K562 (cell line): ENCODE results near the gene PPP1R9A. TPM values are rescaled to one million over a fixed set of nuclear protein-coding genes. Genes with fewer than 3 reads are reported as not detected.

Source experiments
- ATAC-seq: fragments of 200-7000 bp; cut with Tn5 transposase; 3 replicates; pipeline ENCODE4 v1.9.1; 2020; ENCODE audit warnings: moderate library complexity
- BruUV-seq: library from RNA; stranded (reverse); fragments of 400-500 nt; replicated peaks from 2 replicates; lab custom pipeline; 2021; lab: Mats Ljungman, UMichigan
- CTCF ChIA-PET: fragments of 300-600 bp; formaldehyde crosslinking; extraction: SDS; loops from one replicate; lab custom pipeline; 2021; ENCODE audit warnings: low intra/inter-chr PET ratio; lab: Yijun Ruan, JAX
- POLR2A ChIA-PET: fragments of 300-600, 350-650 bp; sonication (Branson Sonifier 250); formaldehyde crosslinking; extraction: SDS; loops from one replicate; lab custom pipeline; 2021; ENCODE audit warnings: antibody characterized with exemption, inconsistent platforms; lab: Yijun Ruan, JAX
- DNase-seq, 4 experiments: peaks; one replicate each; pipeline versions ENCODE4 v3.0.0 to v3.0.0-alpha.2; 2011 to 2018; ENCODE audit warnings: low spot score in 3 of 4, mixed read lengths in 3 of 4; ENCODE audit errors: extremely low read depth in 1 of 4
- FAIRE-seq: peaks from 2 replicates; lab custom pipeline; 2011; peaks lifted over from hg19 to GRCh38; lab: Jason Lieb, UNC
- H2AFZ ChIP-seq: 2 replicates; pipeline ENCODE4 v1.6.0; 2011; ENCODE audit warnings: low read depth, low read length, control low read depth, inconsistent platforms
- H3K27ac ChIP-seq: fragments of 200-600 bp; 3 replicates; pipeline ENCODE4 v1.8.0; 2011; ENCODE audit warnings: low read depth, mild to moderate bottlenecking, control low read depth, inconsistent platforms, low read length, moderate library complexity, mixed read lengths; ENCODE audit errors: extremely low read depth
- H3K27me3 ChIP-seq, 2 experiments: fragments of 300-600 bp in 1 of 2; 2 replicates in 1 of 2; 3 replicates in 1 of 2; pipeline versions ENCODE4 v1.6.0 to v1.8.0; 2011; ENCODE audit warnings: inconsistent platforms in 2 of 2, low read length in 2 of 2, mild to moderate bottlenecking in 1 of 2, mixed read lengths in 1 of 2, moderate library complexity in 1 of 2; ENCODE audit not compliant: control insufficient read depth in 2 of 2, insufficient read depth in 2 of 2
- H3K36me3 ChIP-seq: fragments of 300-600 bp; 3 replicates; pipeline ENCODE4 v1.8.0; 2011; ENCODE audit warnings: mild to moderate bottlenecking, low read length, inconsistent platforms; ENCODE audit not compliant: control insufficient read depth, insufficient read depth
- H3K4me1 ChIP-seq, 2 experiments: fragments of 200-600 bp in 1 of 2; replicated peaks in 1 of 2; 2 replicates in 1 of 2; 3 replicates in 1 of 2; pipeline versions ENCODE4 v1.5.1 to v1.8.0; 2011; ENCODE audit warnings: inconsistent platforms in 2 of 2, low read length in 2 of 2, mild to moderate bottlenecking in 1 of 2, mixed read lengths in 1 of 2, moderate library complexity in 1 of 2; ENCODE audit not compliant: control insufficient read depth in 2 of 2, insufficient read depth in 2 of 2
- H3K4me2 ChIP-seq: 2 replicates; pipeline ENCODE4 v1.6.1; 2011; ENCODE audit warnings: low read length, control low read depth, inconsistent platforms, mixed read lengths; ENCODE audit not compliant: insufficient read depth
- H3K4me3 ChIP-seq: fragments of 200-600 bp; sonication (generic), shearing (Covaris generic); 2 replicates; pipeline ENCODE4 v1.5.1; 2016; ENCODE audit warnings: control low read depth, inconsistent platforms
- H3K79me2 ChIP-seq: fragments of 200-600 bp; 3 replicates; pipeline ENCODE4 v1.8.0; 2011; ENCODE audit warnings: low read length, inconsistent platforms; ENCODE audit not compliant: control insufficient read depth, insufficient read depth
- H3K9ac ChIP-seq, 2 experiments: 2 replicates each; pipeline versions ENCODE4 v1.6.0 to v1.6.1; 2011; ENCODE audit warnings: low read depth in 2 of 2, low read length in 2 of 2, control low read depth in 1 of 2, inconsistent platforms in 1 of 2, mild to moderate bottlenecking in 1 of 2, mixed read lengths in 1 of 2; ENCODE audit not compliant: insufficient read depth in 1 of 2
- H3K9me1 ChIP-seq: one replicate; pipeline ENCODE4 v1.6.0; 2011; ENCODE audit warnings: inconsistent platforms, mild to moderate bottlenecking, low read length, moderate library complexity; ENCODE audit not compliant: control insufficient read depth, insufficient read depth
- H3K9me3 ChIP-seq: replicated peaks from 2 replicates; pipeline ENCODE4 v1.5.1; 2011; ENCODE audit warnings: low read depth, low read length, inconsistent platforms; ENCODE audit not compliant: control insufficient read depth, insufficient read depth
- H4K20me1 ChIP-seq: replicated peaks from 2 replicates; pipeline ENCODE4 v1.6.1; 2011; ENCODE audit warnings: low read length, inconsistent platforms, mixed read lengths; ENCODE audit not compliant: control insufficient read depth, insufficient read depth
- BACH1 ChIP-seq: fragments of 200-800 bp; sonication (Bioruptor generic); IDR thresholded peaks from 2 replicates; pipeline ENCODE4 v1.6.1; 2016; ENCODE audit warnings: missing genetic modification characterization, missing compliant biosample characterization
- MAZ ChIP-seq, 2 experiments: fragments of 450-650 bp in 1 of 2; sonication (generic) in 1 of 2; formaldehyde crosslinking; IDR thresholded peaks in 1 of 2; conservative IDR thresholded peaks in 1 of 2; 2 replicates each; pipeline versions ENCODE4 v1.4.0 to v1.5.0; 2020; ENCODE audit warnings: mild to moderate bottlenecking in 1 of 2, missing genetic modification reagents in 1 of 2
- RNF2 ChIP-seq: sonication (generic); IDR thresholded peaks from 2 replicates; pipeline ENCODE4 v1.6.1; 2016
- TCF7 ChIP-seq: sonication (generic); IDR thresholded peaks from 2 replicates; pipeline ENCODE4 v1.6.1; 2016; ENCODE audit warnings: antibody characterized with exemption, borderline replicate concordance
- ZNF282 ChIP-seq: sonication (generic); formaldehyde crosslinking; IDR thresholded peaks from 2 replicates; pipeline ENCODE4 v1.8.1; 2023; ENCODE audit warnings: missing genetic modification reagents
- ZNF79 ChIP-seq: fragments of 250-450 bp; sonication (Bioruptor Pico); IDR thresholded peaks from 2 replicates; pipeline ENCODE4 v1.4.0; 2020; ENCODE audit warnings: low read depth, mild to moderate bottlenecking, moderate library complexity
- WGBS: fragments of 100-300 bp; shearing (Covaris generic); methylation state at CpG from one replicate; pipeline ENCODE4 v1.1.6; 2016; ENCODE audit warnings: low coverage, mixed read lengths; ENCODE audit not compliant: insufficient coverage; ENCODE audit errors: missing lambda C conversion rate; 5-methylcytosine and 5-hydroxymethylcytosine counted together
- in situ Hi-C: fragments of 300-500 bp; cut with MboI; formaldehyde crosslinking; loops from 4 replicates; pipeline ENCODE4 v1.15.0; 2018; ENCODE audit warnings: inconsistent platforms, mixed read lengths
- intact Hi-C: fragments of 100-400 bp; cut with micrococcal nuclease; formaldehyde crosslinking; loops from 2 replicates; pipeline ENCODE4 v1.14.2; 2022
- polyA plus RNA-seq, 8 experiments: library from polyadenylated mRNA; depleted of rRNA in 4 of 8; stranded (reverse) in 5 of 8; unstranded in 3 of 8; fragments of >200 nt; fragmentation: Nextera tagmentation in 2 of 8; fragmentation: Illumina TruSeq in 1 of 8; extraction: Ambion mirVana in 2 of 8; extraction: Trizol in 1 of 8; gene quantifications; 2 replicates each; pipeline versions ENCODE4 v1.2.1 to v1.2.3, GENCODE V29; 2011 to 2014; ENCODE audit warnings: inconsistent platforms in 1 of 8, missing spikeins in 1 of 8
- total RNA-seq, 7 experiments: library from RNA; depleted of rRNA in 6 of 7; stranded (reverse); fragments of >200 nt in 6 of 7; fragmentation: Illumina TruSeq in 2 of 7; extraction: Trizol in 2 of 7; gene quantifications; 2 replicates each; pipeline versions ENCODE4 v1.2.1 to v1.2.3, GENCODE V29; 2011 to 2021; ENCODE audit warnings: low replicate concordance in 1 of 7

Gene PPP1R9A
- total and polyA plus RNA-seq, 9 of the 15 experiments (the other 6 are each of a cell fraction or from before 2014, with no cell fraction given), result 0.24 TPM; not detected in 8

DNA sequence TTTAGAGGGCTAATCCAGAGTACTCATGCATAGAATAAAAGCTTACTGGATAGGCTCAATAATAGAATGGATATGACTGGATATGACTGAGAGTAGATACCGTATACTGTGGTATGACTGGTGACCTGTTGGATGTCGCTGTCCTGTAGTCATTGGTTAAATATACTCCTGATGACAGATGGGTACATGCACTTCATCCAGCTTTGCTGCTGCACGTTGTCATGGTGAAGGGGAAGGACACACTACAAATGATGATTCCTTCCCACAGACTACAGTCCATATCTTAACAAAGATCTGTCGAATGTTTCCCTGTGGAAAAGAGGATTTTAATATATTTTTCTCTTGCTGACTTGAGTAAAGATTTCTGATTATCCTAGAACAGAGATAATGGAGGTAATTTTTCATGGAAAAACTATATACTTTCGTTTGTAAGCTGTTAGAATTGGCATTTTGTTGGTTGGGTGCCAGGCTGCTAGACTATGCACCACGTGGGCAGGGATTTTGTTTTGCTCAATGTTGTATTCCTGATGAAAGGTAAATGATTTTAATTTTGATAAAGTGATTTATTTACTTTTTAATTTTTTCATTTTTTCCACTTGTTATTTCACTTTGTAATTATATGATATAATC, 97.3 kb downstream of the PPP1R9A start:
- WGBS, result 0% methylated on average over 6 of the region's 6 CpGs
- no peak for FAIRE-seq

DNA sequence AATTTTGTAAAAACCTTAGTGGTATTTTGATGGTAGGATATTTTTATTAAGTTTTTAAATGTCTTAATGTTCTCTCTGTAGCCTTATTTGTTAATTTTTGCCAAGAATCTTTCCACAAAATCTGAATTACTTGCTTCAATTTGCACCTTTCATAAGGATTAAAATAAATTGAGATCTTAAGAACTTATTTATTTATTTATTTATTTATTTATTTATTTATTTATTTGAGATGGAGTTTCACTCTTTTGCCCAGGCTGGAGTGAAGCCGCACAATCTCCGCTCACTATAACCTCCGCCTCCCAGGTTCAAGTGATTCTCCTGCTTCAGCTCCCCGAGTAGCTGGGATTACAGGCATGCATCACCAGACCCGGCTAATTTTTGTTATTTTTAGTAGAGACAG, 98.6 kb downstream of the PPP1R9A start:
- H3K27ac ChIP-seq, result no peak overlapping the region
- no peaks in the 10 kb centered on the region for H4K20me1 ChIP-seq
- no peaks in the 10 kb centered on the region; the same call in 1 of the 2 replicates for H3K9me3 ChIP-seq
- H3K9me1 ChIP-seq, result no peaks in the 10 kb centered on the region
- intact Hi-C loops (no loop called here), in situ Hi-C loops (no loop called here)
- POLR2A ChIA-PET, result no interaction called here
- no peak overlapping the region for H3K4me3 ChIP-seq
- 0% methylated on average over 5 of the region's 5 CpGs for WGBS
- no peak overlapping the region for H2AFZ ChIP-seq
- no peak overlapping the region for H3K9ac ChIP-seq
- no peaks in the 10 kb centered on the region for H3K79me2 ChIP-seq
- H3K27me3 ChIP-seq, result no peaks in the 10 kb centered on the region
- H3K4me2 ChIP-seq, result no peak overlapping the region
- H3K36me3 ChIP-seq, result no peaks in the 10 kb centered on the region
- no peaks in the 10 kb centered on the region for H3K4me1 ChIP-seq
- DNase-seq, result no peak
- no TSS peak for BruUV-seq
- TF ChIP-seq BACH1, result no peak
- no peak for FAIRE-seq
- no peak for ATAC-seq
- CTCF ChIA-PET, result no interaction called here

More for the DNA sequence above, 97.3 kb downstream of the PPP1R9A start:
- H3K36me3 ChIP-seq, result no peaks in the 10 kb centered on the region
- H3K4me3 ChIP-seq, result no peak overlapping the region
- H3K9ac ChIP-seq, result no peak overlapping the region
- intact Hi-C loops, result no loop called here
- POLR2A ChIA-PET, result no interaction called here
- no peaks in the 10 kb centered on the region for H3K4me1 ChIP-seq
- TF ChIP-seq TCF7 (no peak), MAZ (CRISPR knock-in tag; conservative IDR thresholded peaks at IDR 0.05 in 1 of 2, IDR thresholded peaks at IDR 0.05 in 1 of 2) (no peak), ZNF282 (CRISPR knock-in tag) (no peak), RNF2 (no peak), ZNF79 (CRISPR knock-in tag) (no peak)
- TF ChIP-seq, all 486 proteins: peak for 0
- H3K79me2 ChIP-seq, result no peaks in the 10 kb centered on the region
- no peaks in the 10 kb centered on the region; the same call in 1 of the 2 replicates for H3K9me3 ChIP-seq
- H2AFZ ChIP-seq, result no peak overlapping the region
- H4K20me1 ChIP-seq, result no peaks in the 10 kb centered on the region
- in situ Hi-C loops, result no loop called here
- CTCF ChIA-PET, result no interaction called here
- no peaks in the 10 kb centered on the region for H3K27me3 ChIP-seq
- H3K4me2 ChIP-seq, result no peak overlapping the region
- DNase-seq, result no peak
- no peak overlapping the region for H3K27ac ChIP-seq
- ATAC-seq, result no peak
- no peaks in the 10 kb centered on the region for H3K9me1 ChIP-seq
- no TSS peak for BruUV-seq
